ENCODE measurements around the gene RRP7A. TPM values are rescaled to one million over a fixed set of nuclear protein-coding genes. Genes with fewer than 3 reads are reported as not detected.
A peak's percentile ranks its signal among the peaks of the same experiment; 100 is the strongest.
"Not testable (repeated sequence)": the region's sequence is repeated elsewhere in the genome, so short reads cannot be mapped to it uniquely, and the experiment has no call there.

Gene RRP7A
- total RNA-seq (10 to 100 TPM; 45.4 to 48.3 TPM), total RNA-seq (88.0 to 354 (median 139) reads per million in 172 experiments)
- polyA plus RNA-seq (2013, experiment 1 of 2) = 33.7 TPM
- 30.1 TPM for polyA plus RNA-seq (2013, experiment 2 of 2)

DNA sequence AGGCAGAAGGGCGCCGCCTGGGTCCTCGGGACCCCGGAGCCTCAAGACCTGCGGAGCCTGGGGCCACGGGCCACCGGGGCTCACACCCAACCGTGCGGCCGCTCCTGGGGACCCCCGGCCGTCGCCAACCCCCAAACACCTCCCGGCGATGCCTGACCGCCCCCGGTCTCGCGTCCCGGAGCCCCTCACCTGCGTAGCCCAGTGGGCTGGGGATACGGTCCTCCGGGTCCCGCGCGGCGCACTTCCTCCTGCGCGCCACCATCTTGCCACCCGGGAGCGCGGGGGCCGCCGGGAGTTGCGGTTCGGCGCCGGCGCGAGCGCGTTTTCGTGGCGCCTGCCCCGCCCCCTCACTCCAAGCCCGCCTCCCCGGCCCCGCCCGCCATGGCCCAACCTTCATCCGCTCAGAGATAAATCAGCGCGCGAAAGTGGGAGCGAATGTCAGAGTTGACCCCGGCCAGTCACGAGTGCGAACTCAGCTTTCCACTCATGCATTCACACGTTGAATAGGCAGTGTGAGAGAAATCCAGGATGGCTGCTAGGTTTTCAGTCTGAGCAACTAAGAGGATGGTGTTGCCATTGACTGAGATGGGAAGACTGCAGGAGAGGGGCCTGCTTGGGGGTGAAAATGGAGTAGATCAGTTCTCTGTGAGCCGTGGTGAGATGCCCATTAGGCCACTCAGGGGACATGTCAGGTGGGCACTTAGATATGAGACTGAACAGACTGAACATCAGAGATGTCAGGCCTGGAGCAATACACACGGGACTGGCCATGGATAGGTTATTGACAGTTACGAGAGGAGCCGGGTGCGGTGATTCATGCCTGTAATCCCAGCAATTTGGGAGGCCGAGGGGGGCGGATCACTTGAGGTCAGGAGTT lies at the start of gene RRP7A:
RRP7A (minus strand) TSS at position 272 of the 877 bp plus-strand sequence; CDS start at position 262, 10 bp downstream.
- H3K4me1 Mint-ChIP-seq (ENCODE audit: low read depth) = peaks cover 14% of the 10 kb centered on the region
- peak within 1 kb of the TSS; percentile 63 for H3K4me3 ChIP-seq (ENCODE audit: low read length)
- DNase-seq (peak; percentile 67 to 96 (median 85)), ATAC-seq (ENCODE audit: poor library complexity) (peak; percentile 91)
- no peaks in the 10 kb centered on the region for H3K9me3 ChIP-seq (ENCODE audit: control insufficient read depth in 1 of 2, insufficient read depth in 1 of 2, low read length in 2 of 2)
- CTCF ChIA-PET = no interaction called here
- H3K4me1 ChIP-seq (ENCODE audit: insufficient read depth, low read length) = peaks cover 19% of the 10 kb centered on the region
- H3K9me3 Mint-ChIP-seq = no peaks in the 10 kb centered on the region
- TF ChIP-seq CTCF (IDR thresholded peaks at IDR 0.05) = no peak
- H3K27me3 ChIP-seq (ENCODE audit: control insufficient read depth in 1 of 2, insufficient read depth in 2 of 2, low read length in 2 of 2) = no peaks in the 10 kb centered on the region
- peak within 1 kb of the TSS; percentile 92 for H3K27ac Mint-ChIP-seq
- H3K27me3 Mint-ChIP-seq = no peaks in the 10 kb centered on the region
- peaks cover 20% of the 10 kb centered on the region for H3K36me3 ChIP-seq (ENCODE audit: insufficient read depth, low read length)
- peaks cover 16% of the 10 kb centered on the region for H3K36me3 Mint-ChIP-seq (ENCODE audit: low read depth)
- intact Hi-C loops (cut with DNase I, micrococcal nuclease) = loop anchor here (2.0 to 10.0 kb wide), 4 partner anchors 19 to 435 kb away; partner anchors contain the start of gene POLDIP3 (in 1 of the 2)
- peak within 1 kb of the TSS; percentile 100 for H3K4me3 Mint-ChIP-seq
- H3K27ac ChIP-seq (ENCODE audit: low read depth in 1 of 2, low read length in 2 of 2) = peak within 1 kb of the TSS; percentile 57 to 64
- POLR2A ChIA-PET = no interaction called here

- H3K4me3 Mint-ChIP-seq; H3K27ac ChIP-seq (ENCODE audit: low read depth in 1 of 2, low read length in 2 of 2); H3K27me3 Mint-ChIP-seq; CTCF ChIA-PET; H3K9me3 Mint-ChIP-seq; H3K9me3 ChIP-seq (ENCODE audit: control insufficient read depth in 1 of 2, insufficient read depth in 1 of 2, low read length in 2 of 2); ATAC-seq (ENCODE audit: poor library complexity); intact Hi-C loops (cut with DNase I, micrococcal nuclease); H3K4me1 Mint-ChIP-seq (ENCODE audit: low read depth); H3K27ac Mint-ChIP-seq; H3K36me3 ChIP-seq (ENCODE audit: insufficient read depth, low read length); DNase-seq; POLR2A ChIA-PET; H3K4me1 ChIP-seq (ENCODE audit: insufficient read depth, low read length); H3K4me3 ChIP-seq (ENCODE audit: low read length); H3K27me3 ChIP-seq (ENCODE audit: control insufficient read depth in 1 of 2, insufficient read depth in 2 of 2, low read length in 2 of 2): not testable (repeated sequence)
- H3K36me3 Mint-ChIP-seq (ENCODE audit: low read depth) = peaks cover 24% of the 10 kb centered on the region
These were observed 48.4 kb upstream of the RRP7A start for GRCh38 chr22:42567950-42568349.

- ATAC-seq (ENCODE audit: poor library complexity) (no peak), DNase-seq (no peak)
- Mint-ChIP-seq H3K27ac (no peak overlapping the region), H3K27me3 (no peaks in the 10 kb centered on the region), H3K9me3 (no peaks in the 10 kb centered on the region), H3K4me1 (ENCODE audit: low read depth) (no peaks in the 10 kb centered on the region), H3K4me3 (no peak overlapping the region), H3K36me3 (ENCODE audit: low read depth) (peaks cover 7% of the 10 kb centered on the region)
- H3K4me3 ChIP-seq (ENCODE audit: low read length) = no peak overlapping the region
- no peaks in the 10 kb centered on the region for H3K4me1 ChIP-seq (ENCODE audit: insufficient read depth, low read length)
- no peaks in the 10 kb centered on the region for H3K36me3 ChIP-seq (ENCODE audit: insufficient read depth, low read length)
- H3K27ac ChIP-seq (ENCODE audit: low read depth in 1 of 2, low read length in 2 of 2) = no peak overlapping the region
- no peaks in the 10 kb centered on the region for H3K27me3 ChIP-seq (ENCODE audit: control insufficient read depth in 1 of 2, insufficient read depth in 2 of 2, low read length in 2 of 2)
- POLR2A ChIA-PET = no interaction called here
- intact Hi-C loops (cut with DNase I, micrococcal nuclease) = no loop called here
- CTCF ChIA-PET = no interaction called here
- no peaks in the 10 kb centered on the region for H3K9me3 ChIP-seq (ENCODE audit: control insufficient read depth in 1 of 2, insufficient read depth in 1 of 2, low read length in 2 of 2)
- no peak for TF ChIP-seq CTCF (IDR thresholded peaks at IDR 0.05)
These were observed 46.4 kb upstream of the RRP7A start for GRCh38 chr22:42565956-42566355.

Measured in CD4-positive, alpha-beta T cell (primary cell).